GM12891 (cell line): ENCODE data around the gene RELA.

Experiments
- POLR2A ChIP-seq: IDR thresholded peaks from 2 replicates; pipeline ENCODE4 v1.6.1; 2011; ENCODE audit warnings: low read depth, low read length, control low read depth
- POLR2AphosphoS5 ChIP-seq: IDR thresholded peaks from 2 replicates; pipeline ENCODE4 v1.6.1; 2011; ENCODE audit warnings: low read depth, low read length, control low read depth
- POU2F2 ChIP-seq: IDR thresholded peaks from 2 replicates; pipeline ENCODE4 v1.6.1; 2011; ENCODE audit warnings: low read depth, mild to moderate bottlenecking, control low read depth, low read length, moderate library complexity
- SPI1 ChIP-seq: IDR thresholded peaks from 2 replicates; pipeline ENCODE4 v1.6.1; 2011; ENCODE audit warnings: low read depth, low read length, control low read depth
- TAF1 ChIP-seq: IDR thresholded peaks from 2 replicates; pipeline ENCODE4 v1.6.1; 2011; ENCODE audit warnings: low read depth, low read length, control low read depth

GRCh38 chr11:65711785-65712632 is 49.3 kb upstream of the RELA start, which contains the start of gene KAT5:
- TF ChIP-seq SPI1 (peak; percentile 78), TAF1 (peak; percentile 86), POLR2A (peak; percentile 83), POLR2AphosphoS5 (no peak; the same call in none of the 2 replicates), POU2F2 (peak; percentile 37; the same call in 1 of the 2 replicates)
